Effector memory CD4-positive, alpha-beta T cell (primary cell): ENCODE data around the gene KCNN3.

ENCODE experiments used
- DNase-seq, 3 donors: peaks; one replicate each; pipeline ENCODE4 v3.0.0-alpha.2; 2020
- H3K27ac ChIP-seq: 2 replicates; pipeline ENCODE4 v1.7.0; 2013; ENCODE audit warnings: mild to moderate bottlenecking, low read length, moderate library complexity; ENCODE audit not compliant: insufficient read depth, poor library complexity, severe bottlenecking
- H3K27me3 ChIP-seq: replicated peaks from 2 replicates; pipeline ENCODE4 v1.7.0; 2013; ENCODE audit warnings: mild to moderate bottlenecking, low read length; ENCODE audit not compliant: insufficient read depth, control insufficient read depth, poor library complexity, severe bottlenecking
- H3K36me3 ChIP-seq: 2 replicates; pipeline ENCODE4 v1.7.0; 2013; ENCODE audit warnings: mild to moderate bottlenecking, low read length, moderate library complexity; ENCODE audit not compliant: control insufficient read depth, insufficient read depth
- H3K4me1 ChIP-seq: 2 replicates; pipeline ENCODE4 v1.7.0; 2013; ENCODE audit warnings: low read length, mild to moderate bottlenecking; ENCODE audit not compliant: control insufficient read depth, insufficient read depth, poor library complexity, severe bottlenecking
- H3K4me3 ChIP-seq: 2 replicates; pipeline ENCODE4 v1.7.0; 2013; ENCODE audit warnings: low read length, low read depth, mild to moderate bottlenecking; ENCODE audit not compliant: insufficient read depth, poor library complexity, severe bottlenecking
- H3K9me3 ChIP-seq: 2 replicates; pipeline ENCODE4 v1.7.0; 2013; ENCODE audit warnings: mild to moderate bottlenecking, low read length, moderate library complexity; ENCODE audit not compliant: control insufficient read depth

Gene KCNN3

DNA sequence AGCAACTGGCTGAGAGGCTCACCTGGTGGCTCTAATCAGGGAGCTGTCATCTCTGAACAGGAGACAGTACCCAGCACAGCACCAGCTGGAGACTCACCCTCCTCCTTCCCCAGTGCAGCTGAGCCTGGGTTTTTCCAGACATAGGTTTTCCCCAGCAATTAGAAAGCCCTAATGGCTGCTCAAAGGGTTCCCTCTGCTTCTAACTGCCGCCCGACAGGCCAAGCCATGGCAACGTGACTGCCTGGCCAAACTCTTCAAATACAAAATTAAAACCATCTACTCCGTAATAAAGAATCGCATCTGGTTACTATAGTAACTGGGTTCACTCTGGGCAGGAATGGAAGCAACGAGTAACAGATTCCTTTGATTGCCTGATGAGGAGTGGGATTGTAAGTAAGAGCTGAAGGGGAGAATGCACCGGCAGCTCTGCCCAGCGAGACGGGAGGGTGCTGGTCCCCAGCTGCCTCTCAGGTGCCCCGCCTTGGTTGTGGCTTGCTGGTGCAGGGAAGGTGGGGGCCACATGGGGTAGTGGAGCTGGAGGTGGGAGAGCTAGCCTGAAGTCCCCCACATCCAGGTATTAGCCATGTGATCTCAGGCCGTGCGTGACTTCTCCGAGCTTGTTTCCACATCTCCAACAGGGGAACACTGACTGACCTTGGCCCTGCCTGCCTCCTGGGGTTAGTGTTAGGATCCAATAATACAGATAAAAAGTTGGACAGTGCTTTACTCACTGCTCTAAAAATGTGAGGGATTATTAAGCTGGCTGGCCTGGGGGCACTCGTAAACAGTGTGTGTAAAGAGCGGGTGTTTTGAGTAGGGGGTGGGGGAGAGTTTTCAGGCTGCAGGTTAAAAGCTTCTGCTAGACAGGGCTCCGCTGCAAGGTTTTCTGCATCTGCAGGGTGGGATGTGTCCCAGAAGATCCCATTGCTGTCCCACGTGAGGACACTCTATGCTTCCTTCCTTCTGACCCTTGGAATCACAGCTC is 94.2 kb downstream of the KCNN3 start:
- H3K27me3 ChIP-seq: no peaks in the 10 kb centered on the region
- no peak overlapping the region for H3K27ac ChIP-seq
- H3K4me1 ChIP-seq: no peaks in the 10 kb centered on the region
- H3K9me3 ChIP-seq: no peaks in the 10 kb centered on the region
- no peak overlapping the region for H3K4me3 ChIP-seq
- no peak for DNase-seq
- no peaks in the 10 kb centered on the region for H3K36me3 ChIP-seq

- no peak for DNase-seq
- H3K27ac ChIP-seq: no peak overlapping the region
- no peaks in the 10 kb centered on the region for H3K9me3 ChIP-seq
- no peaks in the 10 kb centered on the region for H3K4me1 ChIP-seq
- H3K27me3 ChIP-seq: no peaks in the 10 kb centered on the region
- H3K36me3 ChIP-seq: no peaks in the 10 kb centered on the region
- H3K4me3 ChIP-seq: no peak overlapping the region
Measured at GRCh38 chr1:154774175-154774855, 95.8 kb downstream of the KCNN3 start.

GRCh38 chr1:154773551-154773950 is 96.5 kb downstream of the KCNN3 start:
- Histone ChIP-seq H3K36me3 (no peaks in the 10 kb centered on the region), H3K9me3 (no peaks in the 10 kb centered on the region), H3K27me3 (no peaks in the 10 kb centered on the region), H3K4me1 (no peaks in the 10 kb centered on the region), H3K4me3 (no peak overlapping the region), H3K27ac (no peak overlapping the region)
- no peak for DNase-seq

DNA sequence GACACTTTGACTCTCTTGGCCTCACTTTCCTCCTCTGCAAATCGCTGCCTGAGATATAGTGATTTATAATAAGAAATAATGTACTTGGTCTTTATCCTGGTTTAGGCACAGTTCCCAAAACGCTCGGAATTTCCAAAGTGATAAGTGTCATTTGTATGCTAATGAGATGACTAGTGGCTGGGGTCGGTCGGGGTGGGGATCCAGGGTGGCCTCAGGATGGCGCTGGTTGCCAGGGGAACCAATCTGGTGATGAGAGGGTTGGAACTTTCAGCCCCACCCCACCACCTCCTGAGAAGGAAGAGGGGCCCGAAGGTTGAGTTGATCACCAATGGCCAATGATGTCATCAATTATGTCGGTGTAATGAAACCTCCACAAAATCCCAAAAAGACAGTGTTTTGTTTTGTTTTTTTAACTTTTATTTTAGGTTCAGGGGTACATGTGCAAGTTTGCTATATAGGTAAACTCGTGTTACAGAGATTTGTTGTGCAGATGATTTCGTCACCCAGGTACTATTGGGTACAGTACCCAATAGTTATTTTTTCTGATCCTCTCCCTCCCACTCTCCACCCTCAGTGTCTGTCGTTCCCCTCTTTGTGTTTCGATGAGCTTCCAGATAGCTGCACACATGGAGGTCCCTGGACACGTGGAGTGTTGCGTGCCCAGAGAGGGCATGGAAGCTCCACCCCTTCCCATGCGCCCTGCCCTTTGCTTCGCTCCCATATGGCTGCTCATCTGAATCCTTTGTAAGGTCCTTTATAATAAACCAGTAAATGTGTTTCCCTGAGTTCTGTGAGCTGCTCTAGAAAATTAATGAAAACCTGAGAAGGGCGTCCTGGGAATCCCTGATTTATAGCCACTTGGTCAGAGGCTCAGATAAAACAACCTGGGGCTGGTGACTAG is 97.2 kb downstream of the KCNN3 start:
- H3K4me1 ChIP-seq: no peaks in the 10 kb centered on the region
- H3K9me3 ChIP-seq: no peaks in the 10 kb centered on the region
- H3K27ac ChIP-seq: no peak overlapping the region
- H3K27me3 ChIP-seq: no peaks in the 10 kb centered on the region
- no peak overlapping the region for H3K4me3 ChIP-seq
- DNase-seq: no peak
- H3K36me3 ChIP-seq: no peaks in the 10 kb centered on the region

DNA sequence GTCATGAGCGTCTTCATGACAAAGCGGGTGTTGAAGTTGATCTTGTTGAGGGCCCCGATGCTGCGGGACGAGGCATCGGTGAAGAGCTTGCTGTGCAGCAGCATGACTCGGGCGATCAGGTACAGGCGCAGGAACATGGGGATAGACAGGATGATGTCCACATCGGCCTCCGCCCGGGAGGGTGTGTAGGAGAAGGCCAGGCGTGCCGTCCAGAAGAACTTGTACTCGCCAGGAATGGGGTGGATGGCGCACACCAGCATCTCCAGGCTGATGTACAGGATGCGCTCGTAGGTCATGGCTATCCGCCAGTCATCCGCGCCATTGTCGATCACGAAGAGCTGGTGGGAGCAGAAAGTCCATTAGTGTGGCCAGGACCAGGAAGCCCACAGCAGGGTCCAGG is 98.0 kb downstream of the KCNN3 start:
- no peak overlapping the region for H3K27ac ChIP-seq
- H3K9me3 ChIP-seq: no peaks in the 10 kb centered on the region
- no peaks in the 10 kb centered on the region for H3K27me3 ChIP-seq
- H3K36me3 ChIP-seq: no peaks in the 10 kb centered on the region
- DNase-seq: no peak
- H3K4me1 ChIP-seq: no peaks in the 10 kb centered on the region
- H3K4me3 ChIP-seq: no peak overlapping the region

- Histone ChIP-seq H3K4me1 (no peaks in the 10 kb centered on the region), H3K4me3 (no peak overlapping the region), H3K27ac (no peak overlapping the region), H3K36me3 (no peaks in the 10 kb centered on the region), H3K9me3 (no peaks in the 10 kb centered on the region), H3K27me3 (no peaks in the 10 kb centered on the region)
- no peak for DNase-seq
Measured at GRCh38 chr1:154770897-154771594, 99.0 kb downstream of the KCNN3 start.

GRCh38 chr1:154769193-154769895 is 100.7 kb downstream of the KCNN3 start:
- Histone ChIP-seq H3K27me3 (no peaks in the 10 kb centered on the region), H3K27ac (no peak overlapping the region), H3K9me3 (no peaks in the 10 kb centered on the region), H3K36me3 (no peaks in the 10 kb centered on the region), H3K4me1 (no peaks in the 10 kb centered on the region), H3K4me3 (no peak overlapping the region)
- DNase-seq: no peak

- no peak overlapping the region for H3K27ac ChIP-seq
- H3K4me1 ChIP-seq: no peaks in the 10 kb centered on the region
- H3K4me3 ChIP-seq: no peak overlapping the region
- H3K9me3 ChIP-seq: no peaks in the 10 kb centered on the region
- no peak for DNase-seq
- H3K27me3 ChIP-seq: peaks cover 3% of the 10 kb centered on the region
- H3K36me3 ChIP-seq: no peaks in the 10 kb centered on the region
Measured at GRCh38 chr1:154768456-154769125, 101.5 kb downstream of the KCNN3 start.
